CD4-positive, alpha-beta T cell treated with Interleukin-21 for 1 hour (primary cell): ENCODE results near the gene MAST2.

Experiments
- DNase-seq: peaks from one replicate; pipeline ENCODE4 v3.0.0-alpha.2; 2020

Gene MAST2

GRCh38 chr1:45995298-45995697 is 191.9 kb downstream of the MAST2 start:
- DNase-seq: no peak

GRCh38 chr1:45998020-45998617 is 194.7 kb downstream of the MAST2 start:
- DNase-seq: no peak

GRCh38 chr1:45999507-45999906 is 196.1 kb downstream of the MAST2 start:
- DNase-seq: no peak

GRCh38 chr1:46001081-46001785 is 197.8 kb downstream of the MAST2 start:
- DNase-seq: no peak

- no peak for DNase-seq
Observed at GRCh38 chr1:46002551-46003150, 199.2 kb downstream of the MAST2 start.

GRCh38 chr1:46003315-46003714 is 199.9 kb downstream of the MAST2 start:
- no peak for DNase-seq

GRCh38 chr1:46004492-46004891 is 201.1 kb downstream of the MAST2 start:
- no peak for DNase-seq

GRCh38 chr1:46005594-46005993 is 202.2 kb downstream of the MAST2 start:
- DNase-seq: no peak

GRCh38 chr1:46008585-46008984 is 205.2 kb downstream of the MAST2 start:
- no peak for DNase-seq

GRCh38 chr1:46010611-46011010 is 207.2 kb downstream of the MAST2 start:
- no peak for DNase-seq

GRCh38 chr1:46011121-46011695 is 207.8 kb downstream of the MAST2 start:
- no peak for DNase-seq

- DNase-seq: no peak
Observed at GRCh38 chr1:46012236-46012635, 208.8 kb downstream of the MAST2 start.

GRCh38 chr1:46013581-46013980 is 210.2 kb downstream of the MAST2 start:
- DNase-seq: no peak

- no peak for DNase-seq
Observed at GRCh38 chr1:46017876-46018503, 214.6 kb downstream of the MAST2 start.

GRCh38 chr1:46019348-46019747 is 215.9 kb downstream of the MAST2 start:
- DNase-seq: no peak

- DNase-seq: no peak
Observed at GRCh38 chr1:46020010-46020409, 216.6 kb downstream of the MAST2 start.

GRCh38 chr1:46021046-46021996 is 217.9 kb downstream of the MAST2 start:
- DNase-seq: no peak

- no peak for DNase-seq
Observed at GRCh38 chr1:46026531-46026930, 223.1 kb downstream of the MAST2 start.

- DNase-seq: no peak
Observed at GRCh38 chr1:46027788-46028573, 224.6 kb downstream of the MAST2 start.

GRCh38 chr1:46030074-46030870 is 226.9 kb downstream of the MAST2 start:
- no peak for DNase-seq
